ENCODE data around the gene UBE3B. TPM values are rescaled to one million over a fixed set of nuclear protein-coding genes. Genes with fewer than 3 reads are reported as not detected.

Gene UBE3B
- polyA plus RNA-seq, 10 donors = 19.5 to 28.9 (median 24.4) TPM

DNA sequence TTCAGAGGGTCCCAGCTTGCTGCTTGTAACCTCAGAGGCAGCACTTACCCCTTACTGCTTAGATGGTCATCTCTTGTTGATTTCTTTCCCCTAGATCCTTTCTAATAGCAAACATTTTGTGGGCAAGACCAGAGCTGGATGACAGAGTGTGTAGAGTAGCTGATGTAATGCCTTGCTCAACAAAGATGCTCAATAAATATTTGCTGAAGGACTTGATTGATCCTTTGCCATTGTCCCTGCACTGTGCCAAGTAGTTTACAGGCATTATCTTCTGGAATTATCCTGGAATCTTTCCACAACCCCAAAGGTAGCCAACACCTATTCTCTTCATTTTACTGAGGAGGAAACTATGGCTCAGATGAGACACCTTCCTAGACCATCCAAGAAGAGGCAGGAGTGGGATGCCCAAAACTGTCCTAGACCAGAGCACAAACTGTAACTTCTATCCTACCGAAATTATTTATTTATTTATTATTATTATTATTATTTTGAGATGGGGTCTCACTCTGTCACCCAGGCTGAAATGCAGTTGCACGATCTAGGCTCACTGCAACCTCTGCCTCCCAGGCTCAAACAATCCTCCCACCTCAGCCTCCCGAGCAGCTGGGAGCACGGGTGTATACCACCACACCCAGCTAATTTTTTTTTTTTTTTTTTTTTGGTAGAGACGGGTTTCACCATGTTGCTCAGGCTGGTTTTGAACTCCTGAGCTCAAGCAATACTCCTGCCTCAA is 94.5 kb downstream of the UBE3B start:
- no peak for DNase-seq

DNA sequence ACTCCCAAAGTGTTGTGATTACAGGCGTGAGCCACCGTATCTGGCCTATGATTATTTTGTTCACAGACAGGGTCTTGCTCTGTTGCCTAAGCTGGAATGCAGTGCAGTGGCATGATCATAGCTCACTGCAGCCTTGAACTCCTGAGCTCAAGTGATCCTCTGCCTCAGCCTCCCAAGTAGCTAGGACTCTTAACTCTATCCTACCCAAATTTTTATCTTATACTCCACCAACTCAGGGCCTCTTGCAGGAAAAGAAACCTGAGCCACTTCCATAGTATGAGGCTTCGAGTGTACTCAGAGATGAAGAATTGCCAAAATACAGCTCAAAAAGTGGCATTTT is 95.0 kb downstream of the UBE3B start:
- DNase-seq = no peak

DNA sequence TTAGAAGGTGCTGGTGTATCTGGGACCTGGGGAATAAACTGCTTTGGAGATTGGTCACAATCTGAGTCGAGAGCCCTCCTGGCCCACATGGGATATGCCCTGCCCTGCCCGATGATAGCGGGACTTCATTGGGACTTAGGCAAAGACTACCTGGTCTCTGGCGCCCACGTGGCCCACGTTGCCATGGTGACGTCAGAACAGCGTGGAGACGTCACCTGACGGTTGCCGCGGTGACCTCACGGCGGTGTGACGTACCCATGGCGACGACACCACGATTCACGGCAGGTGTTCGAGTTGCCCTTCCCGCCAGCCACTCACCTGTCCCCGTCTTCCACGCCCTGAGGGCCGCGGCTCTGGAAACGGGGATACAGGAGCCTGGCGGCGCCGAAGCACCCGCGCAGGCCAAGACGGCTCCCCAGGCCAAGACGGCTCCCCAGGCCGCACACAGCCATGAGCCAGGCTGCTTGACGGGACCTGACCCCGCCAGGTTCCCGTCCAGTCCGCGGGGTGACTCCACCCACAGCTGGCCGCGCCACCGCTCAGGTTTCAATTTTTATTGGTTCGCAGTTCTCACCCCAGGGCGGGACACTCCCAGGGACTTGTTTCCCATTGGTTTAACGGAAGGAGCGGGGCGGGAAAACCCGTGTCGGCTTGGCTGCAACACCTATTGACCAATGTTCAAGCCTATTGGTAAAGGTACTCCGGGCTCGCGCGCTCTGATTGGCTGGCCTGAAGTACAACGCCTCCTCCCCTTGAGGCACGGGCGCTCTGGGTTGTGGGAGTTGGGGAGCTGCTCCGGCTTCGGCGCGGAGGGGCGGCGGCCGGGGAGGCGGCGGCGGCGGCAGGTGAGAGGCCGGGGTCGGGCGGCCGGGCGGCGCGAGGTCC is 95.8 kb downstream of the UBE3B start, which contains the start of the genes MMAB and MVK:
TSS of gene MMAB (minus strand) at position 476 of the 885 bp plus-strand sequence. CDS start at position 452, 24 bp downstream.
TSS of gene MVK (plus strand) at position 766 of the 885 bp plus-strand sequence. CDS start 1,029 bp downstream, outside the sequence.
- peak; percentile 97 to 99 (median 99) for DNase-seq

DNA sequence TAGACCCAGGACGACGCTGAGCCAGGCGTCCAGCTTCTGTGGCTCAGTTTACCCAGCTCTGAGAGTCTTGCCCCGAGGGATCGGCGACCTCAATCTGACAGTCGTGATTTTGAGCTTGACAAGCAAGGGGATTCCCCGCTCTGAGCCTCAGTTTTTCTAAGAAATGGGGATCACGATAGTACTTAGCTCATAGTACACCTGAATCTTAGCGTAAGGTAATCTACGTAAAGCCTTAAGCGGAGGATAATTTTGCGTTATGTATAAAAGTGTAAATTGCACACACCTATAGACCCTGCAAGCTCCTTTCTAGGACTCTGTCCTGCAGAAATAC is 96.4 kb downstream of the UBE3B start:
- DNase-seq = no peak

DNA sequence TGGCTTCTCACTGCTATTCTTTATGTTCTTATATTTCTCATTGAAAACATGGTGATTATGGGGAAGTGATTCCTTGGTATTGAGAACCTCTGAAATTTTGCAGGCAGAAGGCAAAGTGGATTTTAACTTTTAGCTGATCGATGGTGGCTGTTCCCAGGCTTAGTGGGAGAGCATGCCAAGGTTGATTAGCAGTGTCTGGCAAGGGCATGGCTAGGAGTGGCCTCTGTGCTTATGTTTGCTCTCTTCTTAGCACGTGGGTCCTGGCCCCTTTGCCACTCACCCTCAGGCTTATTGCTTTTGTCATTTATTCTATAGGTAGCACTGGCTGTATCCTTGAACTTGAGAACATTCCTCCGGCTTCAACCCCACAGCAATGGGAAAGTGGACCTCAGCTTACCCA is 98.2 kb downstream of the UBE3B start:
- DNase-seq = no peak

DNA sequence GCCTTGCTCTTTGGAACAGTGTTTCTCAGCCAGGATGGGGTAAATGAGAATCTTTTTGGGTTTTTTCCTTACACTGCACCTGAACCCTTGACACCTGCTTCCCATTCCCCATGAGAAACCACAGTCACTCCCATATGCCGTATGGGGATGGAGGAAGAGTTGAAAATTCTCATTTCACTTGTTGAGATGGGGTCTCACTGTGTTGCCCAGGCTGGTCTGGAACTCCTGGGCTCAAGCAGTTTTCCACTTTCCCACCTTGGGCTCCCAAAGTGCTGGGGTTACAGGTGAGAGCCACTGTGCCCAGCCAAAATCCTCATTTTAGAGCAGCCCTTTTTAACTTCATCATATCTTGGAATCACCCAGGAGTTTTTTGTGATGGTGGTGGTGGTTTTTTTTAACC is 99.9 kb downstream of the UBE3B start:
- DNase-seq = no peak

DNA sequence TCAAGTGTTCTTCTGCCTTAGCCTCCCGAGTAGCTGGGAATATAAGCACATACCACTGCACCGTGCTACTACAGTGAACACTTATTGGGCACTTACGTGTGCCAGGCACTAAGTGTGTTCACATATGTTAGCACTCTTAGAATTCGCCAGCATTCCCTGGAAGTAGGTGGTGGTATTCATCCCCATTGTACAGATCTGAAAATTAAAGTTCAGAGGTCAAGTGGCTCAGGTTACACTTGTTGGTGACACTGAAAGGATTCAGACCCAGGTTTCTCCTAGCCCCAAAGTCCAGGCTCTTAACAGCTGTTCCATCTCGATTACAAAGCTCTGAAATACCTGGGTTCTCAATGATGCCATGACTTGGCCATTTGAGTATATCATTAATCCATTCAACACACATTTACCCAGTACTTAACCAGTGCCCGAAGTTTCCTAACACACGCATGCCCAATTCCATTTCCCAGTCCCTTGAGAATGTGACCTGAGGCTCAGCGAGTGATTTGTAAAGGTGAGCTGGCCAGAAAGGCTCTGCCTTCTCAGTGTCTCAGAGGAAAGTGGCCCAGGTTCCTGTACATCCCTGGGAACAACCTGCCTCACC is 101.0 kb downstream of the UBE3B start:
- no peak for DNase-seq

DNA sequence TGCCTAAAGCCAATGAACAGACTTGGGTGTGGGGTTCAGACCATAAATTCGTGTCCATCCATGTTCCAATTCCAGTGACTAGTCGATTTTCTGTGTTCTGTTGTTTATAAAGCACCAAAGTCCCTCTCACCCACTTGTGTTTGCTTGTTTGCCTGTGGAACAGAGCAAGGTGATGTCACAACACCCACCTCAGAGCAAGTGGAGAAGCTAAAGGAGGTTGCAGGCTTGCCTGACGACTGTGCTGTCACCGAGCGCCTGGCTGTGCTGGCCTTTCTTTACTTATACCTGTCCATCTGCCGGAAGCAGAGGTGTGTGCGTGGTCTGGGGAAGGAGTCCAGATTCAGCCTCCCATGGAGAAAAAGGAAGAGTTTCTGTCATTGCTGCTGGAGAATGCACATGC is 102.2 kb downstream of the UBE3B start:
- no peak for DNase-seq

DNA sequence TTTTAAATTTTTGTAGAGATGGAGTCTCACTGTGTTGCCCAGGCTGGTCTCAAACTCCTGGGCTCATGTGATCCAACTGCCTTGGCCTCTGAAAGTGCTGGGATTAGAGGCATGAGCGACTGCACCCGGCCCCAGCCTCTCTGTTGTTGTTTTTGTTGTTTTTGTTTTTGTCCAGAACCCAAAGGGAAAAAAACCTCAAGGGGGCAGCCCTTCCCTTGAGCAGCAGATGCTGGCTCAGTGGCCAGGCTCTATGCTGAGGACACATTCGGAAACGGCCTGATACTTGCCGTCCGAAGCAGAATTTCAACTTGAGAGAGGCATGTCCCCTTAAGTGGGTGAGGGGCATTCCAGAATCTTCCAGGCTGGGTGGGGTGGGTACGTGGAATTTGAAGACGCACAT is 102.8 kb downstream of the UBE3B start:
- no peak for DNase-seq

DNA sequence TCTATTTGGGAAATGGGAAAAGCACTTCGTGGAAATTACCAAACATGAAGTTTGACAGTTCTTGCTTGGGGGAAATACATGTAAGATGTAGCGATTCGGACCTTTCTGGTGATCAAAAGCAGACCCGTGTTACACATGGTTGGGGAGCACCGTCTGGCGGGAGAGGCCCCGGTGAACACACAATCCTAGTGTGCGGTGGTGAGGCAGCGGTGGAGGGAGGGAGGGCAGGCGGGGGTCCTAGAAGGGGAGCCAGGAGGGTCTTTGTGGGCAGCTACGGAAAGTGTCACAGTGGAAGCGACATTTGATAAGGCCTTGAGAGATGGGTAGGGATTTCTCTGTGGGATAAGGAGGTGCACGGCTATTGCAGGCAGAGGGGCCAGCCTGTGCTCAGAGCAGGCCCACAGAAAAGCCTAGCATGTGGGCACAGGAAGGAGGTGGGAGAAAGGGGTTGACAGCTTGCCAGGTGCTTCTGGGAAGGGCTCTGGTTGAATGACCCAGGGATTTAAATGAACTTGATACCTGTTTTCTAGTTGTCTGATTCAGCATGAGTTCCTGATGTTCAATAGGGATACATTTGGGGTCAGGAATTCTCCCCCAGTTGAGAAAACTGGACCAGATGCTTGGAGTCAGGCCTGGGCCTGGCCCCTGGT is 103.4 kb downstream of the UBE3B start:
- DNase-seq = no peak

DNA sequence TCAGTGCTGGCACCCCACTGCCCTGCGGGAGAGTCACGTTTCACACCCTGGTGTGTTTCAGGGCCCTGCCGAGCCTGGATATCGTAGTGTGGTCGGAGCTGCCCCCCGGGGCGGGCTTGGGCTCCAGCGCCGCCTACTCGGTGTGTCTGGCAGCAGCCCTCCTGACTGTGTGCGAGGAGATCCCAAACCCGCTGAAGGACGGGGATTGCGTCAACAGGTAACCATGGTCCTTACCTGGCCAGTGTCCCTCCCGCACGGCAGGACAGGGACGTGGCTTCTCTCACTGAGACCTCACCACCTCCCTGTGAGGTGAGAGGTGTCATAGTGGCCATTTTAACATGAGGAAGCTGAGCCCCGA is 103.9 kb downstream of the UBE3B start:
- no peak for DNase-seq

DNA sequence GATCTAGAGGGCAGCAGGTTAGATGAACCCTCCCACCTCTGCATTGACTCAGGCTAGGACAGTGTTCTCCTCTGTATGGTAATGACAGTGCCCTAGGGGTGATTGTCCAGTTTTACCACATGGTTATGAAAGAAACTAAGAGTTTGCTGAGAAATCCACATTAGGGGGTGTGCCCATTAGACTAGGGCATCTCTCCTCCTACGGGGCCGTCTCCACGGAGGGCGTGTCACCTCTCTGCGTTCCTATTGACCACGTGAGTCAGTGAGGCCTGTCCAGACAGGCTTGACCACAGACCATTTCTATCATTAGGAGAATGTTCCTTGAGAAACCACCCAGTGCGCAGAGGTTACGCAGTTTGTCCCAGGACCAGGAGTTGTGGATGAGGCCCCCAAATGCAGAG is 104.4 kb downstream of the UBE3B start:
- no peak for DNase-seq

DNA sequence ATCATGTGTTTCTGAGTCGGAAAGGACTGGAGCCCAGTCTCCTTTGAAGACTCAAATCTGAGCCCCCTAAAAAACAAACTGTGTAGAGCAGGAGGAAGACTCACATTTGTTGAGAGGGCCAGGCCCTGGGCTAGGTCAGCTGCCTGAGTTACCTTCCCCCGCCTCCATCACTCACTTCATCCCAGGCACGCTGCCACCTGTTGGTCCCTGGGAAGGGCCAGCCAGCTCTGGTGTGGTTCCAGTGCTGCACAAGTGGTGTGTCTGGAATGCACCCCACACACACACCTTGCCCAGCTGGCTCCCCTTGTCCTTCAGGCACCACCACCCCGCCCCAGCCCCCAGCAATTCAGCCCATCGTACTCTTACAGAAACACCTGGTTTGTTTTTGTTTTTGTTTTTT is 105.2 kb downstream of the UBE3B start:
- no peak for DNase-seq

DNA sequence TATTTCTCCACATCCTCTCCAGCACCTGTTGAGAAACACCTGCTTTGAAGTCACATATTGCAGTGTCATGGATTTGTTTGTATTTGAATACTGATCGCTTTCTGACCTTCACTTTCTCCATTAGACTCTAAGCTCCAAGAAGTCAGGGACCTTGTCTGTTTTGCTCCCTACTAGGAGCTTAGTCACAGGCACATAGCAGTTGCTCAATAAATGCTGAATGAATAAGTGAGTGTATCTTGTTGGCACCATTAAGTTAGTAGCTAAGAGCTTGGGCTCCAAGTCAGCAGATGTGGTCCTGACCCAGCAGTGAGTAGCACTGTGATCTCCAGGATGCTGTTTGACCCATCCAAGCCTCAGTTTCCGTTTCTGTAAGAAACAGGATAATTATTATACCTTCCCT is 106.3 kb downstream of the UBE3B start:
- DNase-seq = no peak

Other genes starting within 250 kb of the UBE3B start
- under 1 TPM in 7 of 10 donors, not detected in 3; 0.07 to 0.24 (median 0.12) TPM for gene FOXN4, start 168.3 kb upstream of the UBE3B start, polyA plus RNA-seq (ENCODE audit: insufficient read length in 10 of 10)
- under 1 TPM in 6 of 10 donors, not detected in 4; 0.11 to 0.48 (median 0.27) TPM for gene MYO1H, start 129.7 kb upstream of the UBE3B start, polyA plus RNA-seq (ENCODE audit: insufficient read length in 10 of 10)
- gene KCTD10, start 334 bp upstream of the UBE3B start, polyA plus RNA-seq (ENCODE audit: insufficient read length in 10 of 10) = 10 to 100 TPM; 24.8 to 36.9 (median 33.0) TPM
- 10 to 100 TPM; 17.7 to 32.5 (median 25.1) TPM for gene MMAB, start 95.9 kb downstream of the UBE3B start, polyA plus RNA-seq (ENCODE audit: insufficient read length in 10 of 10)
- 10 to 100 TPM; 11.3 to 18.0 (median 16.0) TPM for gene MVK, start 96.2 kb downstream of the UBE3B start, polyA plus RNA-seq (ENCODE audit: insufficient read length in 10 of 10)
- gene FAM222A, start 236.2 kb downstream of the UBE3B start, polyA plus RNA-seq (ENCODE audit: insufficient read length in 10 of 10) = 1 to 10 TPM; 4.6 to 8.1 (median 6.4) TPM

All from muscle of back (tissue), 11 donors.